CD14-positive monocyte (primary cell): ENCODE data around the gene MAP2. TPM values are rescaled to one million over a fixed set of nuclear protein-coding genes. Genes with fewer than 3 reads are reported as not detected.

ENCODE experiments used
- DNase-seq, 3 donors: peaks; one replicate each; pipeline ENCODE4 v3.0.0-alpha.2; 2011 to 2022
- H2AFZ ChIP-seq: 2 replicates; pipeline ENCODE4 v1.6.0; 2012; ENCODE audit warnings: mild to moderate bottlenecking, low read depth, low read length, inconsistent platforms; ENCODE audit not compliant: insufficient read depth, poor library complexity, severe bottlenecking
- H3K27ac ChIP-seq, 2 donors: 1 replicate in 1 of 2; 2 replicates in 1 of 2; pipeline ENCODE4 v1.5.1; 2012 to 2013; ENCODE audit warnings: low read length in 2 of 2, control low read depth in 1 of 2, inconsistent platforms in 1 of 2, low read depth in 1 of 2, mild to moderate bottlenecking in 1 of 2
- H3K27me3 ChIP-seq, 2 donors: one replicate each; pipeline versions ENCODE4 v1.6.0 to v1.6.1; 2011 to 2013; ENCODE audit warnings: low read length in 2 of 2; ENCODE audit not compliant: control insufficient read depth in 2 of 2, insufficient read depth in 2 of 2
- H3K36me3 ChIP-seq, 2 donors: replicated peaks in 1 of 2; 1 replicate in 1 of 2; 2 replicates in 1 of 2; pipeline versions ENCODE4 v1.5.1 to v1.6.1; 2012 to 2013; ENCODE audit warnings: low read length in 2 of 2, control low read depth in 1 of 2, inconsistent platforms in 1 of 2, mild to moderate bottlenecking in 1 of 2; ENCODE audit not compliant: insufficient read depth in 2 of 2, control insufficient read depth in 1 of 2
- H3K4me1 ChIP-seq, 2 donors: 1 replicate in 1 of 2; 2 replicates in 1 of 2; pipeline versions ENCODE4 v1.5.1 to v1.6.1; 2012 to 2013; ENCODE audit warnings: low read length in 2 of 2, control low read depth in 1 of 2, inconsistent platforms in 1 of 2, mild to moderate bottlenecking in 1 of 2, moderate library complexity in 1 of 2; ENCODE audit not compliant: insufficient read depth in 2 of 2, control insufficient read depth in 1 of 2
- H3K4me2 ChIP-seq: replicated peaks from 2 replicates; pipeline ENCODE3; 2012; ENCODE audit warnings: low read length, moderate library complexity, mild to moderate bottlenecking; ENCODE audit not compliant: poor library complexity, severe bottlenecking; ENCODE audit errors: extremely low read depth
- H3K4me3 ChIP-seq, 3 experiments: fragments of 200-600 bp in 1 of 3; sonication (generic) in 1 of 3; replicated peaks in 1 of 3; 1 replicate in 2 of 3; 2 replicates in 1 of 3; pipeline ENCODE4 v1.5.1; 2011 to 2013; ENCODE audit warnings: low read length in 3 of 3, mild to moderate bottlenecking in 3 of 3, control low read depth in 2 of 3, low read depth in 2 of 3, inconsistent platforms in 1 of 3, moderate library complexity in 1 of 3
- H3K79me2 ChIP-seq: 2 replicates; pipeline ENCODE4 v1.6.0; 2012; ENCODE audit warnings: mild to moderate bottlenecking, control low read depth, inconsistent platforms, low read length, moderate library complexity; ENCODE audit not compliant: insufficient read depth
- H3K9ac ChIP-seq: 2 replicates; pipeline ENCODE4 v1.6.0; 2017; ENCODE audit warnings: low read length, mild to moderate bottlenecking; ENCODE audit not compliant: insufficient read depth, poor library complexity, severe bottlenecking
- H3K9me3 ChIP-seq, 2 donors: replicated peaks in 1 of 2; 1 replicate in 1 of 2; 2 replicates in 1 of 2; pipeline versions ENCODE4 v1.5.1 to v1.6.1; 2012 to 2013; ENCODE audit warnings: low read length in 2 of 2, control low read depth in 1 of 2; ENCODE audit not compliant: control insufficient read depth in 1 of 2, insufficient read depth in 1 of 2
- H4K20me1 ChIP-seq: 2 replicates; pipeline ENCODE4 v1.6.0; 2012; ENCODE audit warnings: mild to moderate bottlenecking, low read length, control low read depth, moderate library complexity; ENCODE audit not compliant: insufficient read depth
- H3K27ac Mint-ChIP-seq, 7 donors: one replicate each; pipeline ENCODE4 v1.8.0; 2020; ENCODE audit warnings: mild to moderate bottlenecking in 7 of 7, mixed read lengths in 7 of 7, moderate library complexity in 6 of 7, inconsistent platforms in 2 of 7
- H3K27me3 Mint-ChIP-seq, 3 donors: one replicate each; pipeline ENCODE4 v1.8.0; 2021 to 2022; ENCODE audit warnings: low read depth in 3 of 3, mild to moderate bottlenecking in 3 of 3, mixed read lengths in 3 of 3, moderate library complexity in 3 of 3, inconsistent platforms in 1 of 3
- H3K36me3 Mint-ChIP-seq, 2 donors: one replicate each; pipeline ENCODE4 v1.8.0; 2020; ENCODE audit warnings: mixed read lengths in 2 of 2, inconsistent platforms in 1 of 2, mild to moderate bottlenecking in 1 of 2
- H3K4me1 Mint-ChIP-seq: one replicate; pipeline ENCODE4 v1.8.0; 2020; ENCODE audit warnings: mild to moderate bottlenecking, mixed read lengths
- H3K4me3 Mint-ChIP-seq, 2 donors: one replicate each; pipeline ENCODE4 v1.8.0; 2020; ENCODE audit warnings: mild to moderate bottlenecking in 2 of 2, mixed read lengths in 2 of 2, moderate library complexity in 1 of 2
- H3K9me3 Mint-ChIP-seq, 7 donors: one replicate each; pipeline ENCODE4 v1.8.0; 2020 to 2022; ENCODE audit warnings: mixed read lengths in 7 of 7, mild to moderate bottlenecking in 6 of 7, moderate library complexity in 6 of 7, inconsistent platforms in 2 of 7
- CTCF ChIP-seq: fragments of 200-600 bp; IDR thresholded peaks from one replicate; pipeline ENCODE4 v1.8.0; 2022; ENCODE audit warnings: antibody characterized with exemption, mild to moderate bottlenecking
- WGBS: methylation state at CpG from one replicate; pipeline ENCODE4 v1.1.5; 2013; ENCODE audit warnings: missing lambda C conversion rate; ENCODE audit not compliant: insufficient coverage; 5-methylcytosine and 5-hydroxymethylcytosine counted together
- intact Hi-C, 2 donors: fragments of 100-400 bp; cut with micrococcal nuclease; formaldehyde crosslinking; loops; one replicate each; pipeline versions ENCODE4 v1.15.0 to v1.15.1; 2023
- polyA plus RNA-seq, 3 donors: library from polyadenylated mRNA; depleted of rRNA in 1 of 3; unstranded in 2 of 3; stranded (reverse) in 1 of 3; fragments of 300-500 nt in 2 of 3; fragments of >200 nt in 1 of 3; fragmentation: Illumina TruSeq in 2 of 3; gene quantifications; 1 replicate in 2 of 3; 2 replicates in 1 of 3; pipeline ENCODE4 v1.2.3, GENCODE V29; 2012 to 2021

Gene MAP2
- polyA plus RNA-seq, 3 donors = not detected

- no peak overlapping the region for H2AFZ ChIP-seq
- no peaks in the 10 kb centered on the region for H3K9me3 ChIP-seq
- H3K9ac ChIP-seq = no peak overlapping the region
- no peaks in the 10 kb centered on the region for H3K79me2 ChIP-seq
- H3K36me3 ChIP-seq = no peaks in the 10 kb centered on the region
- no peak for TF ChIP-seq CTCF
- no peaks in the 10 kb centered on the region for H3K36me3 Mint-ChIP-seq
- peaks cover 0 to 3% (median 2%) of the 10 kb centered on the region in 3 donors for H3K27me3 Mint-ChIP-seq
- WGBS = no CpG with 5 or more reads among the region's 2 CpGs
- H3K27ac Mint-ChIP-seq = no peak overlapping the region
- no peak overlapping the region for H3K27ac ChIP-seq
- no peaks in the 10 kb centered on the region for H3K27me3 ChIP-seq
- H4K20me1 ChIP-seq = no peaks in the 10 kb centered on the region
- no peak overlapping the region for H3K4me3 ChIP-seq
- intact Hi-C loops = no loop called here
- no peak overlapping the region for H3K4me2 ChIP-seq
- H3K4me3 Mint-ChIP-seq = no peak overlapping the region
- no peak for DNase-seq
- no peaks in the 10 kb centered on the region for H3K4me1 ChIP-seq
- H3K4me1 Mint-ChIP-seq = no peaks in the 10 kb centered on the region
- H3K9me3 Mint-ChIP-seq = peaks cover 0 to 2% (median 0%) of the 10 kb centered on the region in 7 donors
Measured at GRCh38 chr2:209534228-209534627, 110.4 kb downstream of the MAP2 start.

GRCh38 chr2:209536363-209536762, 112.5 kb downstream of the MAP2 start:
- Histone ChIP-seq H3K79me2 (no peaks in the 10 kb centered on the region), H4K20me1 (no peaks in the 10 kb centered on the region), H3K9ac (no peak overlapping the region), H3K9me3 (no peaks in the 10 kb centered on the region), H3K27ac (no peak overlapping the region), H3K4me2 (no peak overlapping the region), H3K27me3 (no peaks in the 10 kb centered on the region), H3K4me3 (no peak overlapping the region), H3K4me1 (no peaks in the 10 kb centered on the region), H2AFZ (no peak overlapping the region), H3K36me3 (no peaks in the 10 kb centered on the region)
- H3K27me3 Mint-ChIP-seq = peaks cover 1 to 3% (median 2%) of the 10 kb centered on the region in 3 donors
- no peak overlapping the region for H3K27ac Mint-ChIP-seq
- intact Hi-C loops = no loop called here
- no CpG with 5 or more reads among the region's 2 CpGs for WGBS
- no peak for TF ChIP-seq CTCF
- H3K9me3 Mint-ChIP-seq = peaks cover 0 to 6% (median 0%) of the 10 kb centered on the region in 7 donors
- H3K4me3 Mint-ChIP-seq = no peak overlapping the region
- no peak for DNase-seq
- no peaks in the 10 kb centered on the region for H3K36me3 Mint-ChIP-seq
- H3K4me1 Mint-ChIP-seq = no peaks in the 10 kb centered on the region
